ENCODE data around the gene ENPP4.
"Not testable (repeated sequence)": the region's sequence is repeated elsewhere in the genome, so short reads cannot be mapped to it uniquely, and the experiment has no call there.

Gene ENPP4

GRCh38 chr6:46116289-46116688 is 13.5 kb upstream of the ENPP4 start:
- Mint-ChIP-seq H3K4me1 (peaks cover 11% of the 10 kb centered on the region), H3K9me3 (peaks cover 5% of the 10 kb centered on the region), H3K27ac (no peak overlapping the region), H3K4me3 (no peak overlapping the region), H3K27me3 (no peaks in the 10 kb centered on the region), H3K36me3 (peaks cover 30% of the 10 kb centered on the region)

GRCh38 chr6:46118157-46118556 is 11.6 kb upstream of the ENPP4 start:
- Mint-ChIP-seq H3K27ac (peak overlapping the region; percentile 1), H3K4me1 (peaks cover 16% of the 10 kb centered on the region), H3K4me3 (no peak overlapping the region), H3K36me3 (peaks cover 23% of the 10 kb centered on the region), H3K9me3 (peaks cover 8% of the 10 kb centered on the region), H3K27me3 (no peaks in the 10 kb centered on the region)

GRCh38 chr6:46118836-46119235 is 11.0 kb upstream of the ENPP4 start:
- Mint-ChIP-seq H3K4me1 (peaks cover 16% of the 10 kb centered on the region), H3K4me3 (no peak overlapping the region), H3K36me3 (peaks cover 21% of the 10 kb centered on the region), H3K27me3 (no peaks in the 10 kb centered on the region), H3K27ac (no peak overlapping the region), H3K9me3 (peaks cover 8% of the 10 kb centered on the region)

- Mint-ChIP-seq H3K36me3 (peaks cover 21% of the 10 kb centered on the region), H3K4me1 (peaks cover 16% of the 10 kb centered on the region)
- not testable (repeated sequence) for H3K27me3 Mint-ChIP-seq, H3K27ac Mint-ChIP-seq, H3K9me3 Mint-ChIP-seq, H3K4me3 Mint-ChIP-seq
Observed at GRCh38 chr6:46119679-46120078, 10.1 kb upstream of the ENPP4 start.

- peak overlapping the region; percentile 25 for H3K27ac Mint-ChIP-seq
- peak overlapping the region; percentile 99 for H3K4me3 Mint-ChIP-seq
- H3K4me1 Mint-ChIP-seq = peaks cover 42% of the 10 kb centered on the region
- H3K9me3 Mint-ChIP-seq = no peaks in the 10 kb centered on the region
- no peaks in the 10 kb centered on the region for H3K27me3 Mint-ChIP-seq
- peaks cover 2% of the 10 kb centered on the region for H3K36me3 Mint-ChIP-seq
Observed at GRCh38 chr6:46128476-46128875, 1.3 kb upstream of the ENPP4 start.

GRCh38 chr6:46129291-46129628 is 529 bp upstream of the ENPP4 start:
- no peaks in the 10 kb centered on the region for H3K27me3 Mint-ChIP-seq
- H3K27ac Mint-ChIP-seq = peak overlapping the region; percentile 90
- H3K4me3 Mint-ChIP-seq = peak overlapping the region; percentile 99
- no peaks in the 10 kb centered on the region for H3K9me3 Mint-ChIP-seq
- H3K4me1 Mint-ChIP-seq = peaks cover 50% of the 10 kb centered on the region
- H3K36me3 Mint-ChIP-seq = peaks cover 3% of the 10 kb centered on the region

GRCh38 chr6:46130666-46131065 is 877 bp downstream of the ENPP4 start:
- peak overlapping the region; percentile 99 for H3K4me3 Mint-ChIP-seq
- H3K36me3 Mint-ChIP-seq = peaks cover 4% of the 10 kb centered on the region
- H3K9me3 Mint-ChIP-seq = no peaks in the 10 kb centered on the region
- H3K27ac Mint-ChIP-seq = peak overlapping the region; percentile 35
- no peaks in the 10 kb centered on the region for H3K27me3 Mint-ChIP-seq
- peaks cover 61% of the 10 kb centered on the region for H3K4me1 Mint-ChIP-seq

- H3K27me3 Mint-ChIP-seq, H3K36me3 Mint-ChIP-seq, H3K9me3 Mint-ChIP-seq, H3K27ac Mint-ChIP-seq: not testable (repeated sequence)
- H3K4me1 Mint-ChIP-seq = peaks cover 65% of the 10 kb centered on the region
- H3K4me3 Mint-ChIP-seq = peak overlapping the region; percentile 60
Observed at GRCh38 chr6:46131291-46131690, 1.5 kb downstream of the ENPP4 start.

- Mint-ChIP-seq H3K27me3 (no peaks in the 10 kb centered on the region), H3K4me3 (no peak overlapping the region), H3K4me1 (peaks cover 66% of the 10 kb centered on the region), H3K9me3 (no peaks in the 10 kb centered on the region), H3K27ac (no peak overlapping the region), H3K36me3 (peaks cover 4% of the 10 kb centered on the region)
Observed at GRCh38 chr6:46134216-46134615, 4.4 kb downstream of the ENPP4 start.

GRCh38 chr6:46135176-46135575 is 5.4 kb downstream of the ENPP4 start:
- H3K27me3 Mint-ChIP-seq = no peaks in the 10 kb centered on the region
- H3K4me1 Mint-ChIP-seq = peaks cover 63% of the 10 kb centered on the region
- no peak overlapping the region for H3K27ac Mint-ChIP-seq
- H3K4me3 Mint-ChIP-seq = no peak overlapping the region
- no peaks in the 10 kb centered on the region for H3K9me3 Mint-ChIP-seq
- H3K36me3 Mint-ChIP-seq = peaks cover 4% of the 10 kb centered on the region

- Mint-ChIP-seq H3K36me3 (peaks cover 2% of the 10 kb centered on the region), H3K4me3 (no peak overlapping the region), H3K9me3 (no peaks in the 10 kb centered on the region), H3K27ac (no peak overlapping the region), H3K4me1 (peaks cover 59% of the 10 kb centered on the region), H3K27me3 (no peaks in the 10 kb centered on the region)
Observed at GRCh38 chr6:46136831-46137230, 7.0 kb downstream of the ENPP4 start.

GRCh38 chr6:46137387-46137786 is 7.6 kb downstream of the ENPP4 start:
- Mint-ChIP-seq H3K36me3 (peaks cover 2% of the 10 kb centered on the region), H3K9me3 (no peaks in the 10 kb centered on the region), H3K27ac (no peak overlapping the region), H3K4me1 (peaks cover 59% of the 10 kb centered on the region), H3K27me3 (no peaks in the 10 kb centered on the region), H3K4me3 (no peak overlapping the region)

- no peaks in the 10 kb centered on the region for H3K9me3 Mint-ChIP-seq
- no peaks in the 10 kb centered on the region for H3K27me3 Mint-ChIP-seq
- peaks cover 55% of the 10 kb centered on the region for H3K4me1 Mint-ChIP-seq
- no peak overlapping the region for H3K4me3 Mint-ChIP-seq
- no peak overlapping the region for H3K27ac Mint-ChIP-seq
- H3K36me3 Mint-ChIP-seq = peaks cover 5% of the 10 kb centered on the region
Observed at GRCh38 chr6:46138281-46138680, 8.5 kb downstream of the ENPP4 start.

GRCh38 chr6:46144270-46144669 is 14.5 kb downstream of the ENPP4 start:
- Mint-ChIP-seq H3K4me3 (no peak overlapping the region), H3K9me3 (no peaks in the 10 kb centered on the region), H3K4me1 (peaks cover 8% of the 10 kb centered on the region), H3K36me3 (peaks cover 5% of the 10 kb centered on the region), H3K27ac (no peak overlapping the region), H3K27me3 (no peaks in the 10 kb centered on the region)

- H3K4me3 Mint-ChIP-seq, H3K27ac Mint-ChIP-seq, H3K27me3 Mint-ChIP-seq, H3K9me3 Mint-ChIP-seq, H3K36me3 Mint-ChIP-seq, H3K4me1 Mint-ChIP-seq: not testable (repeated sequence)
Observed at GRCh38 chr6:46149066-46149465, 19.3 kb downstream of the ENPP4 start.

GRCh38 chr6:46156701-46157100 is 26.9 kb downstream of the ENPP4 start:
- Mint-ChIP-seq H3K36me3 (no peaks in the 10 kb centered on the region), H3K27me3 (peaks cover 12% of the 10 kb centered on the region), H3K4me1 (no peaks in the 10 kb centered on the region), H3K27ac (no peak overlapping the region), H3K9me3 (no peaks in the 10 kb centered on the region), H3K4me3 (no peak overlapping the region)

- Mint-ChIP-seq H3K27me3 (peaks cover 10% of the 10 kb centered on the region), H3K9me3 (no peaks in the 10 kb centered on the region), H3K36me3 (peaks cover 2% of the 10 kb centered on the region), H3K4me1 (no peaks in the 10 kb centered on the region), H3K27ac (no peak overlapping the region), H3K4me3 (no peak overlapping the region)
Observed at GRCh38 chr6:46159229-46159628, 29.4 kb downstream of the ENPP4 start.
